HG03565 (cell line): ENCODE measurements around the gene BIVM.

ENCODE experiments used
- ATAC-seq: cut with Tn5 transposase; IDR thresholded peaks from one replicate; pipeline ENCODE4 v1.9.1; 2021; ENCODE audit warnings: mild to moderate bottlenecking, moderate library complexity; ENCODE audit not compliant: unreplicated experiment

BIVM gene

DNA sequence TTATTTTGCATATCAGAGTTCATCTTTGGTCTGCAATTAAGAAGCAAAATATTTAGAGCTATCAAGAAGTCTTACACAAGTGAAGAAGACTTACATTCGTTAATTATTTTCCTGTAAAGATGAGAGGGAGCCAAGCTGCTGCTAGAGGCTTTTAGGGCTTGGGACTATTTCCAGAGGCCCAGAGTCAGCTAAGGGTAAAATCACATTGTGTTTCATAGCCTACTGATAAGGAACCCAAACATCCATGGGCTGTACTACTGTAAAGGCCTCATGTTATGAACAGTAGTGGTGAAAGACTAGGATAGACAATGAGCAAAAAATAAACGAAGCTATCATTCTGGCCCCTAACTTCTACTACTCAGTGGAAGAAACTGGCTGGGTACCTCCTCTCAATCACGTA, 14.4 kb upstream of the BIVM start:
- ATAC-seq = no peak

DNA sequence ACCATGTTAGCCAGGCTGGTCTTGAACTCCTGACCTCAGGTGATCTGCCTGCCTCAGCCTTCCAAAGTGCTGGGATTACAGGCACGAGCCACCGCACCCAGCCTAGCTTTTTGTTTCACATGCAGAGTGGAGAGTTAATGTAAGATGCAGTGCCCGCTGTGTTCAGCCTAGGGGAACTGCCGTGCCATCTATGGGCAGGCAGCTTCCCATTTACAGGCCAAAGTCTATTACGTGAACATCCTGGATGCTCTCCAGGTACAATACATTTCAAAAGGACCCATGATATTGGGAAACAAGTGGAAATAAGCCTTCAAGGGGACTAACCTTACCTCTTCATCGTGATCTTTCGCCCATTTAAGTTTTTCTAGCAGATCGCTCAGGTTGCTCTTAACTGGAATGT, 10.2 kb upstream of the BIVM start:
- ATAC-seq = no peak

DNA sequence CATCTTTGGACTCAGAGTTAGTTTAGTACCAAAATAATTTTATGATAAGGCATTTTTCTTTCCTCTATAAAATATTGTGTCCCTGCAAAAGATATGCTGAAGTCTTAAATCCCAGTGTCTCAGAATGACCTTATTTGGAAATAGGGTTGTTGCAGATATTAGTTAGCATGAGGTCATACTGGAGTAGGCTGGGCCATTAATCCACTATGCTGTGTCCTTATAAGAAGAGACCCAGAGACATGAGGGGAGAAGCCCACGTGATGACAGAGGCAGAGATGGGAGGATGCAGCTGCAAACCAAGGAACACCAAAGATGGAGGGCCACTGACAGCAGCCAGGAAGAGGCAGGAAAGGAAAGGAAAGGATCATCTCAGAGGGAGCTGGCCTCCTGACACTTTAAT, 6.5 kb upstream of the BIVM start:
- no peak for ATAC-seq

DNA sequence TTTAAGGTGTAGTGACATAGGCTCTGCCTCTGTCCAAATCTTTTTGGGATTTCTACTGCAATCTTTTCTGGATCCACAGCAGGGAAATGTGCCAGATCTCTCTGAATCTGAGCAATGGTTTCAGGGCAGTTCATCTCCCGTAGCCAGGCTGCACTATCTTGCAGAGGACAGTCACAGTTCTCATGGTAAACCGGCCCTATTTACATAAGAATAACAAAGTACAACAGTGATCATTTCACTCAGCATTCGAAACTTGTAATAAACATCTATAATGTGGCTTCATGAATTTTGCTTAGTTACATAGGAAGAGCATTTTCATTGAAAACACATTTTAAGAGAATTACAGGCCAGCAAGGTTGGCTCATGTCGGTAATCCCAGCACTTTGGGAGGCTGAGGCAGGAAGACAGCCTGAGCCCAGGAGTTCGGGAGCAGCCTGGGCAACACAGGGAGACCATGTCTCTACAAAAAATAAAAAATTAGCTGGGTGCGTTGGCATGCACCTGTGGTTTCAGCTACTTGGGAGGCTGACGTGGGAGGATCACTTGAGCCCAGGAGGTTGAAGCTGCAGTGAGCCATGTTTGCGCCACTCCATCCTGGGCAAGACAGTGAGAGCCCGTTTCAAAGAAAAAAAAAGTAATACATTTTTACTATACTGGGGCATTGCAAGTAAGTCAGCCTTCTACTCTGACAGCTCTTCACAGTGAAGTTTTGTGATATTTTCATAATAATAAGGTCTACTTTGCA, 5.1 kb upstream of the BIVM start:
- ATAC-seq = no peak

DNA sequence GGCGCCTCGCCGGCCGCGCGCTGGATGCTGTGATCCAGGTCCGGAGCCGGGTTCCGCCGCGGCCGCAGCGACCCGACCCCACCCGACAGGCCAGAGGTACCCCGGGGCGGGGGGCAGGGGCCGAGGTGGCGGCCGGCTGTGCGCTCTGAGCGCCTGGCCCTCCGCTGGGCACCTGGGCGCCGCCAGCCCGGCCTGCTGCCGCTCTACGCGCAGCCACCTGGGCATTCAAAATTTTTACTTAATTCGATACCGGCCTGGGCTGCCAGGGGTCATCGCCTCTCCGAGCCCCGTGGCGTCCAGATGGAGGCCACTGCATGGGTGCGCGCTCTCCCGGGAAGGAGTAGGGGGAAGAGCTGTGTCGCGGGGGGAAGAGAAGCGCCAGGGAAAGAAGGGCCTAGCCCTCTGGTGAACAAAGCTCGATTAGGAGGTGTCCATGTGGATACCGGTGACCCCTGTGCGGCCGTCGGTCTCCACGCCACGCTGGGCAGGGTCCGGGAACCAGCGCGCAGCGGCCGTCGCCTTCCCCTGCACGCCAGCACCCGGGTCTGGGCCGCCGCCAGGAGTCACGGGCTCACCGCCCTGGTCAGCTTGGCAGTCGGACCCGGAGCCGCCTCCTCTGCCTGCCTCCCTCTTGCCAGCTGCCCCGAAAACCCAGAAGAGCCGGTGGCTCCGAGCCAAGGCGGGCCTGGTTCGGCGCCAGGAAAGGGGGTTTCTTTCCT, 666 bp downstream of the BIVM start:
- peak; percentile 1 for ATAC-seq

DNA sequence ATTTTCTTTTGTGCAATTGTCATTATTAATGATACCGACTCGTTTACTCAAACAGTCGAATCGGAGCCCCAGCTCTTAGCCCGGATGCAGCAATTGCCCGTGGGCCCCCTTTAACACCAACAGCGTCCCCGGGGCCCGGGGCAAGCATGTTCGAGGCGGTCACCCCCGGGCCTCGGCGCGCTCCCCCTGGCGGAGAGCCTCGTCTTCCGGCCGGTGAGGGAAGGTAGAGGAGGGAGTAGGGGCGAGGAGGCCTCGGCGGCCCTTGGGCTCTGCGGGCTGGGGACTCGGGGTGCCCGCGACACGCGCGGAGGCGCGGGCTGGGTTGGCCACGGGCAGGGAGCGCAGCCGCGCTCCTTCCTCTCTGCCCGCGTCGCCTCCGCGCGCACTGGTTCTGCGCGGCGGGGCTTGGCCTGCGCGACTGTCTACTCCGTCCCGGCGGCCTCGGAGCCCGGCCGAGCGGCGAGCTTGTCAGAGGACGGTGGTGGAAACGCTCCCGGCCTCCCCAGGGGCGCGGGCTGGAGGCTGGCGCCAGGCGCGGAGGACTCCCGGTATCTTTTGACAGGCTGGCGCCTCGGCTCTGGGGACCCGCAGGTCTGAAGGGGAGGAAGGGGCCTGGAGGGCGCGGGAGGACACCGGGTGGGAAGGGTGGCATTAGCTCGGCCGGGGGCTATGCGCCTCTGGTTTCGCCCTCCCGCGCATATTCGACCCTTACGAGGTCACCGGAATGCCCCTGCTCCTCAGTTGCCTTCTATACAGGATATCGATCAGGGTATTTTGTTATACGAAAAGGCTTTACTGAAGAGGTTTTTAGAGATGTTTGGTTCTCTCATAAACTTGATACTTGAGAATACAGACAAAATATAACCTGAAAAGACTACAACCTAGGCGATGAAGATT, 1.5 kb downstream of the BIVM start:
- peak; percentile 71 for ATAC-seq

DNA sequence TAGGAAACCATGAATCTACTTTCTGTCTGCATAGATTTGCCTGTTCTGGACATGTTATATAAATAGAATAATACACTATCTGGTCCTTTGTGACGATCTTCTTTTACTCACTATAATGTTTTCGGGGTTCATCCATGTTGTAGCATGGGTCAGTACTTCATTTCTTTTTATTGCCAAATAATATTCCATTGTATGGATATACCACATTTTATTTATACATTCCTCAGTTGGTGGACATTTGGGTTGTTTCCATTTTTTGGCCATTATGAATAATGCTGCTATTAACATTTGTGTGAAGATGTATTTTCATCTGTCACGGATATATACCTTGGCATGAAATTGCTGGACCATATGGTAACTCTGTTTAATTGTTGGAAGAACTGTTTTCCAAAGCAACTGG, 6.8 kb downstream of the BIVM start:
- ATAC-seq = no peak

DNA sequence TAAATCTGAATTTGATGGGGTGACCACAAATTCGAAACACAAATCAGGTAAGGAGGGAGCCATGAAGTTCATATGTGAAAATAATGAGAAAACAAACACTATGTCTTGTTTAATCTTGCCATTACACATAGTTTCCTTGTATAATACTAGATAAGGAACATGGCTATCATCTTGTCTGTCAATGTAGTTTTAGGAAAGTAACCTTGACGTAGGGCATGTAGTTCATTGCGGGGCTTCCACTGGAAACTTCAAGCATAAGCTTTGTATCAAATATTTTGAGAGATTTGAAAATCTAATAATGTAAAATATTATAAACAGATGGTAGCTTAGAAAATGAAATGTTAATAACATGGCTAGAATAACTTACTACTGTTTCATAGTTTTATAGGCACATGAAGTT, 8.8 kb downstream of the BIVM start:
- no peak for ATAC-seq

DNA sequence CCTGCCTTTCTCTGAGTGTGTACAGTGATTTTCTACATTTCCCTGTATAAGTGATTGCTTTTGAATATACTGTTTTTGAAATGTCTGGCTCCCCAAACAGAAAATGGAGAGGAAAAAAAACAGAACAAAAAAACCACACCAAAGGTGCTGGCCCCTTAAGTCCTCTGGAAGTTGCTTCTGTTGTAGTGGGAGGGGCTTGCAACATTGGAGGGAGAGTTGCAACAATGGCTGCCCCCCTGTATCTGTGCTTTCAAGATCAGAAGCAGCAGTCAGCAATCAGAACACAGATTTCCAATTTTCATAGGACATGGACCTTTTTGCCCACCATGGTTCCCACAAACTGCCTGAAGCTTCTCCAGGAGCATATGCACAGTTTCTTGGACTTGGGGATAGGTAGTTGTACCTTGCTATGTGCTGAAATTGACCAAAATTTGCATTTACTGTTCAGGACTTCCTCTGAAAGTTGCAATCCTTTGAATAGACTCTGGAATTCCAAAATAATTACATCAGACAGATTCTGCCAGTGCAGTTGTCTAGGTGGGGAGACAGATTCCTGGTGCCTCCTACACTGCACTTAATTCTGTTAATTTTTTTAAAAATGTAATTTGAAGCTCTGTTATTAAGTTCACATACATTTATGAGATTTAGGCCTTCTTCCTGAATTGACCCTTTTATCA, 13.8 kb downstream of the BIVM start:
- no peak for ATAC-seq

DNA sequence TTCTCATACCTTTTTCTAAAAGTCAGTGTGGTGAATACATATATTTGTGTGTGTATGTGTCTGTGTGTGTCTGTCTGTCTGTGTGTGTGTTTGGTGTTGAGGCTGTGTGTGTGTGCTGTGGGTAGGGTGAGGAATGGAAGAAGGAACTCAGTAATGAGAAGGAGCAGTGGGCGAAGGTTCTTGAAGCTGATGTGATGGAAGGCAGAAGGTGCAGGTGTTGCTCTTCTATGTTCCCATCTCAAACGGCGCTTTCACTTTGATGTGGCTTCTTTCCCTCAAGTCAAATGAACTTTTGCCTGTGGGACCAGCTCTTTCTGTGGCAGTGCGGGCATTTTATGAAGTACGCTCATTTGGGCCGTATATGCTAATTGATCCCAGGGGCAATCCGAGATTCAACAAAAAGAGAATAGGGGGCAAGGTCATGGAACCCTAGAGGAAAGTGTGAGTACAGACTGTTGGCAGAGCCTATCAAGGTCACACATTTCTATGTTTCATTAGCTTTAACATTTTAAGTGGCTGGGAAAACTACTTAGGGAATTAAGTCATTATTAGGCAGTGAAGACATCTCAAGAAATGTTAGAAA, 15.2 kb downstream of the BIVM start:
- no peak for ATAC-seq

DNA sequence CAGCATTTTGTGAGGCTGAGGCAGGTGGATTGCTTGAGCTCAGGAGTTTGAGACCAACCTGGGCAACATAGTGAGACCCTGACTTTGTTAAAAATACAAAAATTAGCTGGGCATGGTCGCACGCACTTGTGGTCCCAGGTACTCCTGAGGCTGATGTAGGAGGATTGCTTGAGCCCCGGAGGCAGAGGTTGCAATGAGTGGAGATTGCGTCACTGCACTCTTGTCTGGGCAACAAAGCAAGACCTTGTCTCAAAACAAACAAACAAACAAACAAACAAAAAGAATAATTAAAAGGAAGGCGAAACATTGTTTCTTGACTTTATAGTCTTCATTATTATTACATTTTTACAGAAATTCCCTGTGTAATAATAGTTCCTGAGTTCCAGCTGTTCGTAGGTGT, 15.9 kb downstream of the BIVM start:
- no peak for ATAC-seq

DNA sequence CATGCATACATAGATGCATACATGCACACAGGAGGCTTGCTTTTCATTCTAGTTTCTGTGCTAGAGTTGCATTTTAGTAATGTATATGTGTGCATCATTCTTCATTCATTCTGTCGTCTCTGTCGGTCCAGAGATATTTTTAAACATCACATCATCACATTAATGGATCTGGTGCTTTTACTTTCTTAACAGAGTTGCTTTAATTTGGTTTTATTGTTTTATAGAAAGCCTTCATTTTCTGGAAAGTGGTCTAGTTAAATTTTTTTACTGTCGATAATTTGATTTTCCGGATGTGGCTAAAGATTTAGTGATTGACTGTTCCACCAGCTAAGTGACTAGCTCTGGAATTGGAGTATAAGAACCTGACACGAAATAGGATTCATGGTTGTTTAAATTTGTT, 16.9 kb downstream of the BIVM start:
- no peak for ATAC-seq

DNA sequence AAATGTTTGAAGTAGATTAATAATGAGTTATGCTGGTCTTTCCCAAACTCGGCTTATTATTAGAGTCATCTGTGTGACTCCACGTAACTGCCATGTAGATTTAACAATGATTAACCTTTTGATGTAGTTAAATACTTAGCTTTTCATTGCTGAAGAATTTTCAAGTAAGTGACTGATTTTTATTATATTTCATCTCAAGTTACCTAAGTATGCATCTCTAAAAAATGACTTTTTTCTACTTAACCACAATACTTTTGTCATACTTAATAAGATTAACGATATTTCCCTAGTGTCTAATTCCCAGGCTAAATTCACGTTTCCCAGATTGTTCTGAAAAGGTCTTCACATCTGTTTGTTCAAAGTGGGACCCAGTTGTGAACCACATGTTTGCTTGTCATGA, 17.8 kb downstream of the BIVM start:
- ATAC-seq = no peak

DNA sequence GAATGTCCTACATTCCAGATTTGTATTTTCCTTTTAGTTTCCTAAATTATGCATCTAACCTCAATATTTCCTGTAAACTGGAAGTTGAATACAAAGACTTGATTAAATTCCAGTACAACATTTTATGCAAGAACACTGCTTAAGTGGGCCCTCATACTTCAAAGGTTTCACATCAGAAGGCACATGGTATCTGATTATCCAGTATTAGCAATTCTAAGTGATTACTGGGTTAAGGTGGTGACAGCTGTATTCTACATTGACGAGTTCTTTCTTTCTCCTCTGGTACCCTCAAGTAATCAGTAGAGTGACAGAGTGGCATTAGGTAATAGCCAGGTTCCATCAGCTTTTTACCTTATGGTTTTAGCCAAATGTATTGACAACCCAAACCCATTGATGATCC, 18.3 kb downstream of the BIVM start:
- no peak for ATAC-seq

DNA sequence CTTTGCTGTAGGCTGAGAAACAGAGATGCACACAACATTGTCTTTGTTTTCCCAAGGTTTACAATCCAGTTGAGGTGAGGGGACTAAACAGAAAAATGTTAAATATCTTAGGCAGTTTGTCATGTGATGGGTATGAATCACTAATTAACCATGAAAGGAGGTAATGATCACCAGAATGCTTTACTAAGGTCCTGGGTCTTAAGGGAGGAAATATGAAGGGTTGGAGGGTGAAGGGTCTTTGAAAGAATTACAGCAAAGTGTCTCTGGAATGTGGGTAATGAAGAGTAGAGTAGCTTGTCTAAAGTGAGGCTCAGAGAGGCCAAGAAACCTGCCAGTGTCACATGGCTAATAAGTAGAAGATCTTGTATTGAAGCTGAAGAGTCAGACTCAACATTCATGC, 19.0 kb downstream of the BIVM start:
- ATAC-seq = no peak

DNA sequence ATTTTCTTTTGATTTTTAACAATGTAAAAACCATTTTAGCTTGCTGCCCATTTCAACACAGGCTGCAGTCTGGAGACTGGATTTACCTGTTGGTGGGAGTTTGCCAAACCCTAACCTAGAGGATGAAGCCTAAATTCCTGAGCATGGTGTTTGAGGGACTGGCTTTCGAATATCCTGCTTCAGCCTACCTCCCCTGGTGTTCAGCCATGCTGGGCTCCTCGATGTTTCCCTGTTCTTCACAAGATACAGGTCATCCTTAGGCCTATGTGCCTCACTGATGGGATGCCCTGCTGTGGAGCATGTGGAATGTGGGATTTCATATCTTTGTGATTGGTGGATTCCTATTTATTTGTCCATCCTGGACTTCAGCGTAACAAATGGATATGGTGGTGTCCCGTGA, 26.5 kb downstream of the BIVM start:
- ATAC-seq = no peak

DNA sequence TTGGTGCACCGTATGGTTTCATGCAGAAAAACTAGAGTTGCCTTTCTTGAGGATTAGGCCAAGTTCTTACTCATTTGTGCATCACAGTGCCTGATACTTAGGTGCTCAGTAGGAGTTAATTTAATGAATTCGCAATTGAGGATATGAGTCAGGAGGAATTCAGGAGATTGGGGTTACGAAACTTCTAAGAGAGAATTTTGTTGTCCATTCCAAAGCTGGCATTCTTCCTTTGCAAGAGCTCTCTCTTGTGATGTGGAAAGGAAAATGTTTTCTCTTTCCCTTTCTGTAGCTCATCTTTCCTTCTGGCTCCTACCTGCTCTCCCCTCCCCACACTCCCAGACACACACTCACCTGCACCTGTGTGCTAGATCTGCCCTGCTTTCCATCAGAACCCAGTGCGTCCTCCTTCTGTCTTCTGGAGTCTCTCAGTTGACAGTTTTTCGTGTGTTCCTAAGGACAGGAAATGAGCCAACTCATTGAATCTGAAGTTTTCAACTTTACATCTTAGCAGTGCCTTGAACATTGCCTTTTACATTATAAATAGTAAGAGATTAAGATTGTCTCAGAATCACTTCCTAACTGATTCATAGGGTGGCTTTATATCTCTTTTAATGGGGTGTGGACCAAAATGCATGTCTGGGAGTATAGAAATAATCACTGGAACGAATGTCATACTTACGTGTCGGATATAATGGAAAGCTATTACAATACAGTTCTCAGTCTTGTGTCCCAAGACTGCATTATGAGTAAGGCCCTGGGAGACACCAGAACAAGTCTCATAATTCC, 27.2 kb downstream of the BIVM start:
- ATAC-seq = no peak

DNA sequence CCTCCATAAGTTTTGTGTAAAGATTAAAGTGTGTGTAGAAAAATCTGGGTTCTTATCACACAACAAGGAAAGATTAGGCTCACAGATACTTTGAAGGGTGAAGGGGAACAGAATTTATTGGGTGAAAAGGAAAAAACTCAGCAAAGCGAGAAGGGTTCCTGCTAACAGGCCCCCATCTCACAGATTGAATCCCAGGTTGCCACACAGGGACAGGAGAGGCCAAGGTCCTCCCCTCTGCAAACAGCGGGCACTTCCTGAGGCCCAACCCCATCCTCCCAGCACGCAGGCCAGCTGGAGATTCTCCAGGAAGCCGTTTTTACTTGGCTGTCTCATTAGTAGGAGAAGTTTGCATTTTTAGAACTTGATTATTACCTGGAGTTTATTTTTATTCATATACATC, 31.7 kb downstream of the BIVM start:
- ATAC-seq = no peak

DNA sequence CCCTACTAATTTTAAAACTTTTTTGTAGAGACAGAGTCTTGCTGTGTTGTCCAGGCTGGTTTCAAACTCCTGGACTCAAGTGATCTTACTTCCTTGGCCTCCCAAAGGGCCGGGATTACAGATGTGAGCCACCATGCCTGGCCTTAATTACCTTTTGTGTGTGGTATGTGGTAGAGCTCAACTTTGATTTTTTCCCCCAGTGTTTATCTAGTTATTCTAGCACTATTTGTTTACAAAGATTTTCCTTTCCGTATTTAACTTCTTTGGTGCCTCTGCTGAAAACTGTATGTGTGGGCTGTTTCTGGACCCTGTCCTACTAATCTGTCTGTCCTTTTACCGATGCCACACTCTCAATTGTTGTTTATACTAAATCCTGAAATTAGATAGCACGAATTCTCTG, 37.6 kb downstream of the BIVM start:
- ATAC-seq = no peak

DNA sequence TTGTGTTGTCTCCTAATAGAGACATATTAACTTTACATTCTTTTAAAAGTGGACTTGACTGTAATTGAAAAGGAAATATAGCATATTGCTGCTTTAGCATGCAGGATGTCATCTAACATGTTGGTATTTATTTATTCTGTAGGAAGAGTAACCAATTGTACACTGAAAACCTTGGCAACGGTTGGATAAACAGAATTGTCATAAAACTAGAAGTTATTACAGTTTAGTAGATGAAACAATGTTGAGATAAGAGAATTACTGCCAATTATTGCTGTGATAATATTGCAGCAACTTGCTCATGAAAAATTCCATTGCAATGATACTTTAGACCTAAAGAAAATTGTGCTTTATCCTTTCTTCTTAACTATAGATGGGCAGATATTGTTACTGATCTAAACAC, 39.4 kb downstream of the BIVM start:
- ATAC-seq = no peak
